Lower leg skin (tissue), 4 donors: ENCODE results near the gene KIF2A. TPM values are rescaled to one million over a fixed set of nuclear protein-coding genes. Genes with fewer than 3 reads are reported as not detected.

Experiments used
- DNase-seq, 2 donors: peaks; one replicate each; pipeline ENCODE4 v3.0.0-alpha.2; 2019; ENCODE audit warnings: low spot score in 2 of 2
- H3K4me3 ChIP-seq: fragments of 200-600 bp; sonication (generic); 2 replicates; pipeline ENCODE4 v1.5.1; 2017; ENCODE audit warnings: mild to moderate bottlenecking, low read depth; ENCODE audit not compliant: poor library complexity, severe bottlenecking
- CTCF ChIP-seq, 3 donors: fragments of 450-650 bp; IDR thresholded peaks; one replicate each; pipeline ENCODE4 v1.5.1; 2016; ENCODE audit warnings: antibody characterized with exemption in 3 of 3, mild to moderate bottlenecking in 3 of 3, moderate library complexity in 2 of 3
- POLR2A ChIP-seq, 2 donors: fragments of 450-650 bp; IDR thresholded peaks; one replicate each; pipeline ENCODE4 v1.6.1; 2016 to 2017; ENCODE audit warnings: antibody characterized with exemption in 2 of 2, mild to moderate bottlenecking in 1 of 2, moderate library complexity in 1 of 2
- WGBS, 2 donors: methylation state at CpG; one replicate each; pipeline ENCODE4 v1.1.5; 2018; 5-methylcytosine and 5-hydroxymethylcytosine counted together
- intact Hi-C: fragments of 100-400 bp; cut with DNase I; formaldehyde crosslinking; loops from one replicate; pipeline ENCODE4 v1.15.0; 2023; ENCODE audit warnings: low total_unique reads
- total RNA-seq, 4 donors: library from RNA; depleted of rRNA; stranded (reverse); fragments of >200 nt; gene quantifications; one replicate each; pipeline ENCODE4 v1.1.0, GENCODE V29; 2016

Gene KIF2A
- total RNA-seq, 4 donors from 2014 or later: 14.5 to 33.4 (median 21.2) TPM

- intact Hi-C loops: no loop called here
- TF ChIP-seq CTCF (IDR thresholded peaks at IDR 0.05) (no peak), POLR2A (IDR thresholded peaks at IDR 0.05) (no peak)
- DNase-seq: no peak
- no peak overlapping the region for H3K4me3 ChIP-seq
Observed at GRCh38 chr5:62265648-62266112, 40.3 kb upstream of the KIF2A start.

GRCh38 chr5:62266573-62266972, 39.4 kb upstream of the KIF2A start:
- H3K4me3 ChIP-seq: no peak overlapping the region
- intact Hi-C loops: no loop called here
- WGBS, 2 donors: 93 to 97% methylated on average over 4 of the region's 4 CpGs
- TF ChIP-seq CTCF (IDR thresholded peaks at IDR 0.05) (no peak), POLR2A (IDR thresholded peaks at IDR 0.05) (no peak)
- DNase-seq: no peak

- WGBS, 2 donors: 52 to 59% methylated on average over 1 of the region's 1 CpG
- intact Hi-C loops: no loop called here
- no peak overlapping the region for H3K4me3 ChIP-seq
- no peak for TF ChIP-seq CTCF (IDR thresholded peaks at IDR 0.05)
- TF ChIP-seq POLR2A (IDR thresholded peaks at IDR 0.05): no peak
- no peak for DNase-seq
Observed at GRCh38 chr5:62268234-62268633, 37.8 kb upstream of the KIF2A start.

GRCh38 chr5:62268792-62269191, 37.2 kb upstream of the KIF2A start:
- WGBS, 2 donors: 43 to 64% methylated on average over 2 of the region's 2 CpGs
- H3K4me3 ChIP-seq: no peak overlapping the region
- DNase-seq: no peak
- intact Hi-C loops: no loop called here
- no peak for TF ChIP-seq CTCF (IDR thresholded peaks at IDR 0.05)
- TF ChIP-seq POLR2A (IDR thresholded peaks at IDR 0.05): no peak

GRCh38 chr5:62271370-62271769, 34.6 kb upstream of the KIF2A start:
- 96 to 100% methylated on average over 1 of the region's 1 CpG for WGBS, 2 donors
- intact Hi-C loops: no loop called here
- no peak for TF ChIP-seq CTCF (IDR thresholded peaks at IDR 0.05)
- TF ChIP-seq POLR2A (IDR thresholded peaks at IDR 0.05): no peak
- DNase-seq: no peak
- no peak overlapping the region for H3K4me3 ChIP-seq

- intact Hi-C loops: no loop called here
- TF ChIP-seq POLR2A (IDR thresholded peaks at IDR 0.05): no peak
- TF ChIP-seq CTCF (IDR thresholded peaks at IDR 0.05): no peak
- no peak for DNase-seq
- 68 to 86% methylated on average over 3 of the region's 3 CpGs for WGBS, 2 donors
- H3K4me3 ChIP-seq: no peak overlapping the region
Observed at GRCh38 chr5:62271870-62272269, 34.1 kb upstream of the KIF2A start.
